GM23338 (cell line): ENCODE data around the gene LRRN4CL. TPM values are rescaled to one million over a fixed set of nuclear protein-coding genes. Genes with fewer than 3 reads are reported as not detected.

Experiments
- ATAC-seq: fragments of 200-7000 bp; cut with Tn5 transposase; 3 replicates; pipeline ENCODE4 v1.9.1; 2020
- DNase-seq: peaks from one replicate; pipeline ENCODE4 v3.0.0-alpha.2; 2015; ENCODE audit warnings: low spot score
- H2AFZ ChIP-seq: fragments of 200-600 bp; sonication (generic); 2 replicates; pipeline ENCODE4 v1.8.0; 2016; ENCODE audit warnings: antibody characterized with exemption, mild to moderate bottlenecking, moderate library complexity
- H3F3A ChIP-seq: fragments of 200-600 bp; sonication (generic); replicated peaks from 2 replicates; pipeline ENCODE4 v1.8.0; 2017; ENCODE audit warnings: antibody characterized with exemption, mixed run types, low read depth
- H3K27ac ChIP-seq: fragments of 200-600 bp; sonication (generic); 2 replicates; pipeline ENCODE4 v1.6.1; 2016; ENCODE audit warnings: low read depth
- H3K27me3 ChIP-seq: fragments of 200-600 bp; sonication (generic); 2 replicates; pipeline ENCODE4 v1.8.0; 2016; ENCODE audit warnings: mild to moderate bottlenecking, mixed run types, moderate library complexity; ENCODE audit not compliant: insufficient read depth
- H3K36me3 ChIP-seq: fragments of 200-600 bp; sonication (generic); 2 replicates; pipeline ENCODE4 v1.8.0; 2016; ENCODE audit warnings: mild to moderate bottlenecking; ENCODE audit not compliant: insufficient read depth
- H3K4me1 ChIP-seq: fragments of 200-600 bp; sonication (generic); 2 replicates; pipeline ENCODE4 v1.8.0; 2016; ENCODE audit warnings: mild to moderate bottlenecking, moderate library complexity; ENCODE audit not compliant: insufficient read depth
- H3K4me2 ChIP-seq: fragments of 200-600 bp; sonication (generic); 2 replicates; pipeline ENCODE4 v1.7.1; 2017; ENCODE audit warnings: mixed run types
- H3K4me3 ChIP-seq: fragments of 200-600 bp; sonication (generic); 2 replicates; pipeline ENCODE4 v1.6.1; 2016; ENCODE audit warnings: mixed run types
- H3K79me2 ChIP-seq: fragments of 200-600 bp; sonication (generic); replicated peaks from 2 replicates; pipeline ENCODE4 v1.8.0; 2017; ENCODE audit warnings: mild to moderate bottlenecking; ENCODE audit not compliant: insufficient read depth
- H3K9me2 ChIP-seq: fragments of 200-600 bp; sonication (generic); 2 replicates; pipeline ENCODE4 v1.8.0; 2017; ENCODE audit not compliant: insufficient read depth
- H4K20me1 ChIP-seq: fragments of 200-600 bp; sonication (generic); replicated peaks from 2 replicates; pipeline ENCODE4 v1.8.0; 2017; ENCODE audit warnings: mild to moderate bottlenecking; ENCODE audit not compliant: insufficient read depth
- H3K27ac Mint-ChIP-seq: 2 replicates; pipeline ENCODE4 v1.8.0; 2020; ENCODE audit warnings: inconsistent platforms, mild to moderate bottlenecking, moderate library complexity, mixed read lengths
- H3K27me3 Mint-ChIP-seq: 3 replicates; pipeline ENCODE4 v1.8.0; 2022; ENCODE audit warnings: low read depth, mild to moderate bottlenecking, moderate library complexity, mixed read lengths, inconsistent platforms; ENCODE audit not compliant: insufficient read depth, poor library complexity
- H3K36me3 Mint-ChIP-seq: 3 replicates; pipeline ENCODE4 v1.8.0; 2021; ENCODE audit warnings: low read depth, mild to moderate bottlenecking, inconsistent platforms, moderate library complexity, mixed read lengths
- H3K4me1 Mint-ChIP-seq: 3 replicates; pipeline ENCODE4 v1.8.0; 2020; ENCODE audit warnings: mild to moderate bottlenecking, inconsistent platforms, mixed read lengths
- H3K4me3 Mint-ChIP-seq: 3 replicates; pipeline ENCODE4 v1.8.0; 2021; ENCODE audit warnings: moderate library complexity, mild to moderate bottlenecking, inconsistent platforms, mixed read lengths
- H3K9me3 Mint-ChIP-seq: 3 replicates; pipeline ENCODE4 v1.8.0; 2020; ENCODE audit warnings: moderate library complexity, mild to moderate bottlenecking, inconsistent platforms, mixed read lengths
- CREB1 ChIP-seq: fragments of 250-450 bp; sonication (Bioruptor Pico); IDR thresholded peaks from 2 replicates; pipeline ENCODE4 v1.5.0; 2020; ENCODE audit warnings: low read depth, mild to moderate bottlenecking, moderate library complexity
- EZH2 ChIP-seq: fragments of 200-600 bp; sonication (generic); IDR thresholded peaks from one replicate; pipeline ENCODE4 v1.8.0; 2017; ENCODE audit warnings: antibody characterized with exemption, mild to moderate bottlenecking, low read depth; ENCODE audit not compliant: unreplicated experiment
- EZH2phosphoT487 ChIP-seq: fragments of 200-600 bp; sonication (generic); IDR thresholded peaks from one replicate; pipeline ENCODE4 v1.8.1; 2018; ENCODE audit warnings: antibody characterized with exemption; ENCODE audit not compliant: unreplicated experiment
- JUNB ChIP-seq: IDR thresholded peaks from one replicate; pipeline ENCODE4 v1.6.1; 2016; ENCODE audit warnings: antibody characterized with exemption; ENCODE audit not compliant: unreplicated experiment
- NANOG ChIP-seq: IDR thresholded peaks from 2 replicates; pipeline ENCODE4 v1.6.1; 2016; ENCODE audit warnings: antibody characterized with exemption, borderline replicate concordance
- POLR2AphosphoS5 ChIP-seq: IDR thresholded peaks from 2 replicates; pipeline ENCODE4 v1.6.1; 2016; ENCODE audit warnings: antibody characterized with exemption, low read depth
- STAT1 ChIP-seq: IDR thresholded peaks from one replicate; pipeline ENCODE4 v1.6.1; 2016; ENCODE audit warnings: antibody characterized with exemption; ENCODE audit not compliant: unreplicated experiment
- ZNF114 ChIP-seq: fragments of 250-450 bp; sonication (Bioruptor Pico); IDR thresholded peaks from 2 replicates; pipeline ENCODE4 v1.5.0; 2020; ENCODE audit warnings: mild to moderate bottlenecking, moderate library complexity
- ZNF331 ChIP-seq: fragments of 250-450 bp; sonication (Bioruptor Pico); IDR thresholded peaks from 2 replicates; pipeline ENCODE4 v1.5.0; 2020; ENCODE audit warnings: low read depth, mild to moderate bottlenecking, moderate library complexity
- ZNF462 ChIP-seq: fragments of 250-450 bp; sonication (Bioruptor Pico); IDR thresholded peaks from 2 replicates; pipeline ENCODE4 v1.5.0; 2020; ENCODE audit warnings: mild to moderate bottlenecking, moderate library complexity
- polyA plus RNA-seq: library from polyadenylated mRNA; unstranded; fragments of >200 nt; fragmentation: Nextera tagmentation; extraction: Ambion mirVana; gene quantifications from 2 replicates; pipeline ENCODE4 v1.2.1, GENCODE V29; 2016
- total RNA-seq: library from RNA; depleted of rRNA; stranded (reverse); fragments of >200 nt; shearing (Covaris generic); gene quantifications from 2 replicates; pipeline ENCODE4 v1.2.3, GENCODE V29; 2014

Gene LRRN4CL
- total and polyA plus RNA-seq, 2 experiments from 2014 or later: 0.08 to 0.21 TPM

DNA sequence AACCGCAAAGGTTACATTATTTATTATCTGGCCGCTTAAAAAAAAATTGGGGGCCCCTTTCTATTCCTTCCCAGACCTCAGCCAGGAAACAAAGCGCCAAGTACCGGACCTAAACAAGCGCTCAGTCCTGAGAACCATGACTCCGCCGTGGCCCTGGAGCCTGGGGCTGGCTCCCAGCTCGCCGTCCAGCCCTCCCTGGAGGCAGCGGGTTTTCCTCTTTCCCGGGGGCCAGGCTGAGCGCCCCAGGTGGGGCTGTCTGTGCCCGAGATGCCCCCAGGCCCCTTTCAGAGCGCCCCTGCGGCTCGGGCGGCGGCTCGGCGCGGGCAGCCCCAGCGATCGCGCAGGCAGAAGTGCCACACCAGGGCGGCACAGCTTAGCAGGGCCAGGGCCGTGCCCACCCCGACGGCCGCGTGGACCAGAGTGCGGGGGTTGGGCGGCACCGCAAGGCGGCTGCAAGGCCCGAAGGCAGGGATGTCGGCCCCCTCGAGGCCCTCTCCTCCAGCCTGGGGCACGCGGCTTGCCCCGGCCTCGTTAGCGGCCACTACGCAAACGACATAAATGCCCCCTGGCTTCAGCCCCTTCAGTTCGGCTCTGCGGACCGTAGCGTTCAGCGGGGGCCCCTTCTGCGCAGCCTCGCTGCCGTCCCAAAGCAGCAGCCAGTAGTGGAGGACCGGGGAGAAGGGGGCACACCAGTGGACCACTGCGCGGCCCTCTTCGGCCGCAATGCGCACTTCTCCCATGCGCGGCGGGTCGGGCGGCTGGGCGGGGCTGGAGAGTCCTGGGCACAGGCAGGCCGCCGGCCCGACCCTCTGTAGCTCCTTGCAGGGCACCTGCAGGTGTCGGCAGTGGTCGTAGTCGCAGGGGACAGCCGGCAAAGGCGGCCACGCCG is 1.6 kb downstream of the LRRN4CL start:
- Histone ChIP-seq H3K4me1 (peaks cover 8% of the 10 kb centered on the region), H2AFZ (peak overlapping the region; percentile 99), H4K20me1 (no peaks in the 10 kb centered on the region), H3F3A (peaks cover 8% of the 10 kb centered on the region), H3K27ac (no peak overlapping the region), H3K79me2 (no peaks in the 10 kb centered on the region), H3K27me3 (peaks cover 20% of the 10 kb centered on the region), H3K4me2 (peak overlapping the region; percentile 82), H3K36me3 (no peaks in the 10 kb centered on the region; the same call in 1 of the 2 replicates), H3K4me3 (peak overlapping the region; percentile 56), H3K9me2 (no peaks in the 10 kb centered on the region)
- H3K27ac Mint-ChIP-seq: no peak overlapping the region
- peaks cover 25% of the 10 kb centered on the region for H3K36me3 Mint-ChIP-seq
- H3K27me3 Mint-ChIP-seq: peaks cover 6% of the 10 kb centered on the region
- H3K4me3 Mint-ChIP-seq: no peak overlapping the region; the same call in 1 of the 3 replicates
- peak; percentile 90 for ATAC-seq
- H3K4me1 Mint-ChIP-seq: peaks cover 12% of the 10 kb centered on the region; the same call in 2 of the 3 replicates
- no peaks in the 10 kb centered on the region for H3K9me3 Mint-ChIP-seq
- peak; percentile 85 for DNase-seq
- TF ChIP-seq STAT1: no peak
- peak; percentile 62; the same call in 1 of the 2 replicates for TF ChIP-seq POLR2AphosphoS5
- no peak for TF ChIP-seq ZNF331 (CRISPR knock-in tag)
- TF ChIP-seq JUNB: no peak
- TF ChIP-seq CREB1 (CRISPR knock-in tag): no peak
- TF ChIP-seq ZNF114 (CRISPR knock-in tag): no peak
- no peak for TF ChIP-seq NANOG

DNA sequence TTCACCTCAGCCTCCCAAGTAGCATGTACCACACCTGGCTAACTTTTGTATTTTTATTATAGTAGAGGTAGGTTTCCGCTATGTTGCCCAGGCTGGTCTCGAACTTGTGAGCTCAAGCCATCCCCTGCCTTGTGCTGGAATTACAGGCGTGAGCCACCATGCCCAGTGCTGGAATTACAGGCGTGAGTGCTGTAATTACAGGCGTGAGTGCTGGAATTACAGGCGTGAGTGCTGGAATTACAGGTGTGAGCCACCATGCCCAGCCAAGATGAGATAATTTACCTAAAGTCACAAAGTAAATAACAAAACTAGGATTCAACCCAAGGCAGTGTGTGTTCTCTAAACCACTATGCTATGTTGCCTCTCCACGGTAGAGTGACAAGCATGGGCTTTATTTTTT is 6.8 kb downstream of the LRRN4CL start:
- H3K27ac ChIP-seq: no peak overlapping the region
- H2AFZ ChIP-seq: no peak overlapping the region
- H3K4me2 ChIP-seq: no peak overlapping the region
- Mint-ChIP-seq H3K27ac (no peak overlapping the region), H3K27me3 (peaks cover 6% of the 10 kb centered on the region), H3K9me3 (no peaks in the 10 kb centered on the region), H3K4me3 (no peak overlapping the region), H3K4me1 (peaks cover 13% of the 10 kb centered on the region), H3K36me3 (peaks cover 8% of the 10 kb centered on the region)
- DNase-seq: no peak
- H3K9me2 ChIP-seq: no peaks in the 10 kb centered on the region
- no peak for ATAC-seq
- H3K4me1 ChIP-seq: peaks cover 8% of the 10 kb centered on the region
- peaks cover 10% of the 10 kb centered on the region for H3K79me2 ChIP-seq
- no peak for TF ChIP-seq STAT1
- TF ChIP-seq ZNF462 (CRISPR knock-in tag): no peak
- TF ChIP-seq EZH2: no peak
- TF ChIP-seq EZH2phosphoT487: no peak
- H3K4me3 ChIP-seq: no peak overlapping the region
- no peaks in the 10 kb centered on the region for H3K36me3 ChIP-seq
- peaks cover 9% of the 10 kb centered on the region for H3F3A ChIP-seq
- H4K20me1 ChIP-seq: no peaks in the 10 kb centered on the region
- H3K27me3 ChIP-seq: peaks cover 6% of the 10 kb centered on the region
